ENCODE data around the gene SRC. TPM values are rescaled to one million over a fixed set of nuclear protein-coding genes. Genes with fewer than 3 reads are reported as not detected.

The SRC gene
- total and polyA plus RNA-seq, 2 of the 8 experiments (the other 6 are each of a cell fraction or from before 2014, with no cell fraction given): 27.6 to 28.8 TPM

DNA sequence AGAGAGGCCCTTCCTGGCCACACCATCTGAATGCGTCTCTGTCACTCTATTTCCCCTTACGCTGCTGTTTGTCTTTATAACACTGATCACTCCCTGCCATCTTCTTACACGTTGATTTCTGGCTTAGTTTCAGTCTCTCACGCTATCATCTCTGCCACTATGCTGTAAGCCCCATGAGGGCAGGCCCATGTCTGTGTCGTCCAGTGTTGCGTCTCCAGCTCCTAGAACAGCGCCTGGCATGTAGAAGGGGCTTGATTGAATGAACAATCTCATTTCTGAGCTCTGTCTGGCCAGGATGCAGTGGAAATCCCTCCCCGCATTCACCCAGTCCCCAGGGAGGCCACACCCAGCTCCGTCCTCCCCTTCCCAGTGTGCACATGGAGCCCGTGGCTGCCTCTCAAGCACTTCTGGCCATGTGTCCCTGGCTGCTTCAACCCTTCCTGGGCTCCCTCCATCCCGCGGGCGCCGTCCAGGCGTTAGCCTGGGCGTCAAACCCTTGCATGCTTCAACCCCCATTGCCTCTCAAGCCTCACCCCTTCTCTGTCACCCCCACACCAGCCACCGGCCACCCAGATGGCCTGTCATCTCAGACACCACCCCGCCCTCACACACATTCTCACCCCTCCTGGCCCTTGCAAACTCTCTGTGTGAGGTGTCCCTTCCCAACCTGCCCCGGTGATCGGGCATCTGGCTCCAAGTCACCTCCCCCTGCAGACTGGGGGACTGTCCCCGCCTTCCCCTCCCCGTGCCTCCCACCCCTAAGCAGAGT is 71.1 kb downstream of the SRC start (continued):
- TF ChIP-seq USF2 (IDR thresholded peaks at IDR 0.05; ENCODE audit: low read length): no peak
- no peak for TF ChIP-seq JUND (IDR thresholded peaks at IDR 0.05; ENCODE audit: low read length)
- TF ChIP-seq SIRT6 (IDR thresholded peaks at IDR 0.05; ENCODE audit: low read length): no peak
- no peak for TF ChIP-seq TAF7 (optimal IDR thresholded peaks at IDR 0.05; ENCODE audit: borderline replicate concordance, low read depth, low read length)
- TF ChIP-seq RBBP5 (IDR thresholded peaks at IDR 0.05; ENCODE audit: borderline replicate concordance, low read depth, low read length): no peak
- no peak for TF ChIP-seq CBX8 (IDR thresholded peaks at IDR 0.05; ENCODE audit: borderline replicate concordance, low read depth, low read length)
- no peak for TF ChIP-seq BCL11A (IDR thresholded peaks at IDR 0.05; ENCODE audit: low read depth in 2 of 2, low read length in 2 of 2)
- no peak for TF ChIP-seq NRF1 (IDR thresholded peaks at IDR 0.05; ENCODE audit: low read depth, low read length)
- no peak for TF ChIP-seq KDM5A (IDR thresholded peaks at IDR 0.05; ENCODE audit: low read length)
- no peak for TF ChIP-seq CEBPB (IDR thresholded peaks at IDR 0.05; ENCODE audit: low read depth, low read length)
- TF ChIP-seq BACH1 (IDR thresholded peaks at IDR 0.05; ENCODE audit: low read length): no peak

All from H1 (cell line).